HG03460 (cell line): ENCODE measurements around the gene NUTM2D.
"Not testable (repeated sequence)": the region's sequence is repeated elsewhere in the genome, so short reads cannot be mapped to it uniquely, and the experiment has no call there.

Experiments
- ATAC-seq: cut with Tn5 transposase; IDR thresholded peaks from one replicate; pipeline ENCODE4 v1.9.1; 2021; ENCODE audit not compliant: unreplicated experiment

Gene NUTM2D, protein sequence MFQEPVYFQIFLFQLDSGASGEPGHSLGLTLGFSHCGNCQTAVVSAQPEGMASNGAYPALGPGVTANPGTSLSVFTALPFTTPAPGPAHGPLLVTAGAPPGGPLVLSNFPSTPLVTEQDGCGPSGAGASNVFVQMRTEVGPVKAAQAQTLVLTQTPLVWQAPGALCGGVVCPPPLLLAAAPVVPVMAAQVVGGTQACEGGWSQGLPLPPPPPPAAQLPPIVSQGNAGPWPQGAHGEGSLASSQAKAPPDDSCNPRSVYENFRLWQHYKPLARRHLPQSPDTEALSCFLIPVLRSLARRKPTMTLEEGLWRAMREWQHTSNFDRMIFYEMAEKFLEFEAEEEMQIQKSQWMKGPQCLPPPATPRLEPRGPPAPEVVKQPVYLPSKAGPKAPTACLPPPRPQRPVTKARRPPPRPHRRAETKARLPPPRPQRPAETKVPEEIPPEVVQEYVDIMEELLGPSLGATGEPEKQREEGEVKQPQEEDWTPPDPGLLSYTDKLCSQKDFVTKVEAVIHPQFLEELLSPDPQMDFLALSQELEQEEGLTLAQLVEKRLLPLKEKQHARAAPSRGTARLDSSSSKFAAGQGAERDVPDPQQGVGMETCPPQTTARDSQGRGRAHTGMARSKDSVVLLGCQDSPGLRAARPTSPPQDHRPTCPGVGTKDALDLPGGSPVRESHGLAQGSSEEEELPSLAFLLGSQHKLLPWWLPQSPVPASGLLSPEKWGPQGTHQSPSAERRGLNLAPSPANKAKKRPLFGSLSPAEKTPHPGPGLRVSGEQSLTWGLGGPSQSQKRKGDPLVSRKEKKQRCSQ

DNA sequence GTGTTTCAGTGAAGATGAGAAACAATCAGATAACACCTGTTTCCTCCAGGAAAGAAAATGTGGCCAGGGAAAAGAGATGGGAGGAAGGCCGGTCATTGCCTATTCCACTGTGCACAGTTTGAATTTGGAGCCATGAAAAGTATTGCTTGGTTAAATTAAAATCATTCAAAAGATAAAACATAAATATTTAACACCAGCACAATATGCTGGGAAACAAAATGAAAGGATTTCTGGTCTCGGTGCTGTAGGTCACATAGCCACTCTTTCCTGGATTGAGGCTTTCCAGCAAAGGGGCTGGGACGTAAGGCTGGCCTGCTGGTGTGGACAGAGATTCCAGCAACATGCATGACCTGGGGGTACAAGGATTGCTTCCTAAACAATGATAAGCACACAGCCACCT, at the start of gene NUTM2D:
Gene NUTM2D (plus strand): TSS at position 301 of the 400 bp plus-strand sequence. CDS start 522 bp downstream, outside the sequence.
- not testable (repeated sequence) for ATAC-seq

DNA sequence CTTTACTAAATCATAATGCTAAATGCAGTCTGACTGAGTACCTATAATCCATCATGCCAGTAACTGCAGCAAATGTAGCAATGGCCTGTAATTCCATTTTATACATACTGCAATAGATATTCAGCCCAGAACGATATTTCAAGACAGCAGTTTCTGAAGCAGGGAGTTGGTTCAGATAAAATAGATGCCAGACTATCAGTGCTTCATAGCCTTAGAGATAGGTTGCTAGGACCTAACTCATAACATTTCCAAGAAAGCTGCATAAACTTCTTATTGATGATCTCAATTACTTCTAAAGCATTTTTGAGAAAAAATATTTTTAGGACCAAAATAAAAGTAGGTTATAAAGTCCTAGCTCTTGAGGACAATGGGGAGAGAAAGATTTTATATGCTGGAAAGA, 48.8 kb upstream of the NUTM2D start:
- not testable (repeated sequence) for ATAC-seq

DNA sequence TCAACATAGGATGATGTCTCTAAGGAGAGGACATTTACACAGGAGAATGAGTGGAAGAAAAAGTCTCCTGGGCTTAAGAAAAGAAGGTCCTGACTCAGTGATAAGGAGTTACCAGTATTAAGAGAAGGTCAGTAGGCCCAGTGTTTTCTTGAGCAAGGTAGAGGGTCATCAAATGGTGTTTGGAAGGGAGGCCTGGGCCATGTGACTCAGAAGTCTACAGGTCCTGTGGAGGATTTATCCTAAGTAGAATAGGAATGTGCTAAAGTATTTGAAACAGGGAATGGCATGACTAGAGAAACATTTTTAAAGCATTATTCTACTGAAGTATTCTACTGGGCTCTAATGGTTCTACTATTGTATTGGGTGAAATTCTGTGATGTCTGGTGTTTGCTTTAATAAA, 47.9 kb upstream of the NUTM2D start:
- ATAC-seq: not testable (repeated sequence)

DNA sequence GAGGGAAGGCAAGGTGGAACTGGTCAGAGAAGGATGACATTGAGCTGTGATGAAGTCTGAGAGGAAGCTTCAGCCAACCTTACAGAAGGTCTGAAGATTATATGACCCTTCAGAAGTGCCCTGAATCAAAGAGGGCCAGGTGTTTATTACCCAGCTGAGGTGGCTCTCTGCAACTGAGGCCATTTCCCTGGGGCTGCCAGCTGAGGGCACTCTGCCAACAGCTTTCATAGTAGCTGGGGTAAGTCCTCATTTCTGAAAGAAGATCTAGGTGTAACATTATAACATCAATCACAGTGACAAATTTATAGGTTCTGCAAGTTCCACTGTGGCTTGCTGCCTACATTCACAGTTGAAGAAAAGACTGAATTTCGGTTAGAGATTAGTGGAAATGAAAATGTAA, 46.0 kb upstream of the NUTM2D start:
- ATAC-seq: not testable (repeated sequence)

DNA sequence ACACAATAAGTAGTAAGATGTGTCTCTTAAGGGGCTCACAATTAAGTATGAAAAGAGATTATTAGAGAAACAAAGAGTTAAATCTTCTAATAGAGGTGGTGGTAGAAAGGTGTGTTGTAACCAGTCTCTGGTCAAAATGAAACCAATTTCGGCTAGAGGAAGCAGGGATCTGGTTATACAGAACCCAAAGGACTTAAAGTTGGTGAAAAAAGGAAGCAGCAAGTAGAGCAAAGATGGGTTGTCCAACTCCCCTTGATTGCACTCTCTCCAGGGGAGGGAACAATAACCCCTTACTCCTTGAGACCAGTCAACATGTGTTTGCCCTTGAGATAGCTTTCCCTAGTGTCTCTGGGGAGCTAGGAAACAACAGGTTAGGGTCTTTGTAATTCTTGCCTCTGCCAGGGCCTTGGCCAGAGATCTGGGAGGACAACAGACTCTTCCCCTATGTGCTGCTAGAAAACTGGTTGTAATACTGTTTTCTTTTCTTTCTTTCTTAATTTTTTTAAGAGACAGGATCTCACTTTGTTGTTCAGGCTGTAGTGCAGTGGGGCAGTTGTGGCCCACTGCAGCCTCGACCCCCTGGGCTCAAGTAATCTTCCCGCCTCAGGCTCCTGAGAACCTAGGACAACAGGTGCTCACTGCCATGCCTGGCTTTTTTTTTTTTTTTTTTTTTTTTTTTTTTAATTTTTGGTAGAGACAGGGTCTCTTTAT, 43.7 kb upstream of the NUTM2D start:
- not testable (repeated sequence) for ATAC-seq

DNA sequence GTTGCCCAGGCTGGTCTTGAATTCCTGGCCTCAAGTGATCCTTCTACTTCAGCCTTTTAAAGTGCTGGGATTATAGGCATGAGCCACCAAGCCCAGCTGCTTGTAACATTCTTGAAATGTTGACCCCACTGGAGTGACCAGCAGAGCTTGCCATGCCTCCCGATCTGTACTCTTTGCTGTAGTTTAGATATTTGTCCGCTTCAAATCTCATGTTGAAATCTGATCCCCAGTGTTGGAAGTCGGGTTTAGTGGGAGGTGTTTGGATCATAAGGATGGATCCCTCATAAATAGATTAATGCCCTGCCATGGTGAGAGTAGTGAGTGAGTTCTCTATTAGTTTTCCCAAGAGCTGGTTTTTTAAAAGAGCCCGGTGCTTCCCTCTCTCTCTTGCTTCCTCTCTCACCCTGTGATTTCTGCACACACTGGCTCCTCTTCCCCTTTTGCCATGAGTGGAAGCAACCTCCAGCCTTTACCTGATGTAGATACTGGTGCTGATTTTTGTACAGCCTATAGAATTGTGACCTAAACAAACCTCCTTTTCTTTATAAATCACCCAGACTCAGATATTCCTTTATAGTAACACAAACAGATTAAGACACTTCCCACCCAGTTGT, 43.1 kb upstream of the NUTM2D start:
- ATAC-seq: not testable (repeated sequence)

DNA sequence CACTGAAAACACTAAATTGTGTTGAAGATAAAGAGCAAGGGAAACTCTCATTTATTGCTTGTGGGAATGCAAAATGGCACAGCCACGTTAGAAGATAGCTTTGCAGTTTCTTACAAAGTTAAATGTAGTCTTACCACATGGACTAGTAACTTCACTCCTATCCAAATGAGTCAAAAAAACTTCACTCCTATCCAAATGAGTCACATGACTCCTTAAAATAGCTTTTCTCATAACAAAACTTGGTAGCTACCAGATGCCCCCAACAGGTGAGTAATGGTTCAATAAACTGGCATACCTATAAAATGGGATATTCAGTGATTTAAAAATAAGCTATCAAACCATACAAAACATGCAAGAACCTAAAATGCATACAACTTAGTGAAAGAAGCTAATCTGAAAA, 36.0 kb upstream of the NUTM2D start:
- not testable (repeated sequence) for ATAC-seq

DNA sequence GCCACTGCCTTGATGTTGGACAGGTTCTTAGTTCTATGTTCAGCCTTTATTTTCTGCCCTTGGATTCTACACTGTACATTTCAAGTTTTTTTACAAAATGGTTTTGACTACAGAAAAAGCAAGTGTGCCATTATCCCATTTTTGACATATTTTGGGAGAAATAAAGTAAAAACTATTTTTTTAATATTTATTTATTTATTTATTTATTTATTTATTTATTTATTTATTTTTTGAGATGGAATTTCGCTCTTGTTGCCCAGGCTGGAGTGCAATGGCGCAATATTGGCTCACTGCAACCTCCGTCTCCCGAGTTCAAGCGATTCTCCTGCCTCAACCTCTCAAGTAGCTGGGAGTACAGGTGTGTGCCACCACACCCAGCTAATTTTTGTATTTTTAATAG, 33.0 kb upstream of the NUTM2D start:
- ATAC-seq: not testable (repeated sequence)

DNA sequence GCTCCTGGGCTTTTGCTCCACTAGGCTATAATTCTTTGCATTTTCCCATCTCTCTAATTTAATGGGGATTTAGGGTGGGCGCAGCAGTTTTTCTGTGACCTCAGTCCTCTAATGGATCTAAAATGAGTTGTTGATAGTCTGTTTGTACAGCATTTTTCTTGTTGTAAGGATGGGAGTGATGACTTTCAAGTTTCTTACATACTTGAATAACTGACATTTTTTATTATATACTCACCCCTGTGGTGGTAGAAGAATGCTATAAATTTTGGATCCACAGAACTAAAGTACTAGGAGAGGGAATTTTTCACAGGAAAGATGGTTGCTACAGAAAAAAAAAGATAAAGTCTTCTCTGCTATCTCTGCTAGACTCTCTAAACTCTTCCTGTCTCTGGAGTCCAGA, 29.6 kb upstream of the NUTM2D start:
- not testable (repeated sequence) for ATAC-seq

DNA sequence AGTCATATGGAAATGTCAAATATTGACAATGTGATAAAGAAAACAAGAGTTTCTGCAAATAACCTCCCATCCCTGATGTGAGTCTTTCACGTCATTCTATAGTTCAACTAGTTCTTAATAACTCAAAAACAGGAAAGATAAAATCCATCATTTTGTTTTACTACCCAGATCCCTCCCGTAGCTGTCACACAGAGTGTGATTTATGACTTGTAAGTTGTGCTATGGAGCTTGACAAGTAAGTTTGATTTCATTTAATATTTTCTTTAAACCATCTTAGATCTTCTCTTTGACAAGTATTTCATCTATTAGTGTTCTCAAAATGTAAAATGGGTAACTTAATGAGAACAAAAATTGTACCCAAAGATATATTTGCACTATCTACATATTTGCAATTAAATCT, 28.4 kb upstream of the NUTM2D start:
- ATAC-seq: not testable (repeated sequence)

DNA sequence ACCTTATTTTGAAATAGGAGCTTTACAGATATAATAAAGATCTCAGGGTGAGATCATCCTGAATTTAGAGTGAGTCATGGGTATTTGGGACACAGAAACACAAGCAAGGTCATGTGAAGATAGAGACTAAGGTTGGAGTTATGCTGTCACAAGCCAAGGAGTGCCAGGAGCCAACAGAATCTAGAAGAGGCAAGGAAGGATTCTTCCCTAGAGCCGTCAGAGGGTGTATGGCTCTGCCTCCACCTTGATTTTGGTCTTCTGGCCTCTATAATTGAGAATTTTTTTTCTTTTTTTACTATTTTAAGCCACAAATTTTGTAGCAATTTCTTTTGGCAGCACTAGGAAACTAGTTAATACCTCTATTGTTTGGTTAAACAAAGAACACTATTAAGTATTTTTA, 24.9 kb upstream of the NUTM2D start:
- not testable (repeated sequence) for ATAC-seq

DNA sequence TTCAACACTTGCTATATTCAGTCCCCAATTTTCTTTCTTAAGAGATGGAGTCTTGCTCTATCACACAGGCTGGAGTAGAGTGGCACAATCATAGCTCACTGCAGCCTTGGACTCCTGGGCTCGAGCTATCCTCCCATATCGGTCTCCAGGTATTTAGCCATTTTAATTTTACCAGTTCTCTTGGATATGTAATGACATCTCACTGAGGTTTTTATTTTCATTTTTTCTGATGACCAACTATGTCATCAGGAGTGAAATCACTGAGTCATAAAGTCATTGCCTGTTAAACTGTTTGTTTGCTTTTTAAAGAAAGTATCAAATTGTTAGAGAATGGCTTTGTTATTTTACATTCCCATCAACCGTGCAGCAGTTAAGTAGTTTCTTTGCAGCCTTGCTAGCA, 17.1 kb upstream of the NUTM2D start:
- ATAC-seq: not testable (repeated sequence)

DNA sequence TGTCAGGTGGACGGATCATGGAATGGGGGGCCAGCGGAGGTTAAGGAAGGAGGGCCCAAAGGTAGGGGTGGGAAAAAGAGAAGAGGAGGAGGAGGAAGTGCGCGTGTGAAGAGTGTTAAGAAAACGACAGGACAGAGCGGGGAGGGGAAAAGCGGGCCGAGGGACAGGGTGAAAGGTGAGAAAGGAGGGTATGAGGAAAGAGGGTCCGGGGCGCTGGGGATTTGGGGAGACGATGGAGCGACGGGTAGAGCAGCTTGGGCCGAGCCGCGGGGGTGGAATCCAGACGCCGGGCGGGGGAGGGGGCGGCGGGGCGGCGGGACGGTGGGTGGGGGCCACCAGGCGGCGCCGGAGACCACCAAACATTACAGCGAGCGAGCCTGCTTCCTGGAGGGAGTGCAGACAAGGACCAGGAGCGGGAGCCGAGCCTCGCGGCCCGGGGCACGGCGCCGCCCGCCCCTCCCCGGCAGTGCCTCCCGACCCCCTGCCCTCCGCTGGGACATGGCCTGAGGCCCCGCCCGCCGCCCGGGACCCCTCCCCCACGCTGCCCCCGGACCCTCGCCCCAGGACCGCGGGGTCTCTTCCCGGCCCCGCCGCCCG, 15.9 kb upstream of the NUTM2D start:
- peak; percentile 17 for ATAC-seq

DNA sequence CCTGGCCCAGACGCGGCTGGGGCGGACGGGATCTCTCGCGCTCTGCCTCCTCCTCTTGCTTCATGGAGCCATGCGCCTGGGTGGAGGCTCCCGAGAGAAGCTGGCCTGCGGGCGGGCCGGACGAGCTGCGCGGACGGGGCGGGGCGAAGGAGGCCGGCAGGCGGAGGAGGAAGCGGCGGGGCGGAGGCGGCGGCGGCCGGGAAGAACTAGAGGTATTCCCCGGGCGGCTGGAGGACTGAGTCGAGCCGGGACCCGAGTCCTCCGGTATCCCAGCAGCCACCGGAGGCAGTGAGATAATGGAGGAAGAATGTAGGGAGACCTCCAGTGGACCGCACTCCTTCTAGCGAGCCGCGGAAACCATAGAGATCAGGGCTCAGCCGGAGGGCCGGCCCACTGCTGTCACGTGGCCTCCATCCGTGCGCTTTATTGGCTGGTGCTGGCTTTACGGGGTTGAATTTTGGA, 15.3 kb upstream of the NUTM2D start:
- ATAC-seq: peak; percentile 85

DNA sequence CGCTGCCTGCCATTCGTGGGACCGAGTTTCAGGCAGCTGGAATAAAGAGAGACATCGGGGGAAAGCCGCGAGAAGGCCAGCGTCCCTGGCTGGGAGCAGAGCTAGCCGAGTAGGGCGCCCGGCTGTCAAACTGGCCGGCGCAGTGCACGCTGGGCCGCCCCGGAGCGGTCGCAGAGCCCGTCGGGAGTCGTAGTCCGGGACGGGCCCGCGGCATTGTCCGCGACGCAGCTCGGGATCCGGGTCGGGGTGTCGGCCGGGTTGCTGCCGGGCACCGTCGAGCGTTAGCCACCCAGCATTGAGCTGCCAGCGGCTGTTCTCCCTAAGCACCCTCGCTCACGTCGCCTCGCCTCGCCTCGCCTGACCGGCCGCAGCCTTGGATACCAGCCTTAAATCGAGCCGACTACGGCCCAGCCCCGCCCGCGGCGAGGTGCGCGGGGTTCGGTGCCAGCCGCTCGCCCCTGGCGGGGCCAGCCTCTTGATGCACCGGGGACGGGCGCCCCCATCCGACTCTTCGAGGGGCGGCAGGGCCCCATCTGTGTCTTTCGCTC, 14.8 kb upstream of the NUTM2D start:
- peak; percentile 75 for ATAC-seq

DNA sequence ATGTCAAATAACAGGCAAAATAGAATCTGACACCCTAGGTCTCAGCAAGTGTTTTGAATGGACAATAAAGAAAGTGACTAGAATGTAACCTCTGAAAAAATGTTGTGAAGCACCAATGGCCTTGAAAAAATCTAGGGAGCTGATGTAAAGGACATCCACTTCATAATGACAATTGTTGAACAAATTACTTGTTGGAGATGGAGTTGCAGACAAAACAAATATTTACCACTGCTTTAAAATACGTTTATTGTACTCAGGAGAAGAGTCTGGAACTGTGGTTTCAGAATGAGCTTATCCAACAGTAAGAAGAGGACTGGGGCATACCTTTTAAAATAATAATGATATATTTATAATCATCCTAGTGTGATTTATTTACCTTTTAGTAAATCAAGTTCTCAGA, 11.8 kb upstream of the NUTM2D start:
- ATAC-seq: not testable (repeated sequence)

DNA sequence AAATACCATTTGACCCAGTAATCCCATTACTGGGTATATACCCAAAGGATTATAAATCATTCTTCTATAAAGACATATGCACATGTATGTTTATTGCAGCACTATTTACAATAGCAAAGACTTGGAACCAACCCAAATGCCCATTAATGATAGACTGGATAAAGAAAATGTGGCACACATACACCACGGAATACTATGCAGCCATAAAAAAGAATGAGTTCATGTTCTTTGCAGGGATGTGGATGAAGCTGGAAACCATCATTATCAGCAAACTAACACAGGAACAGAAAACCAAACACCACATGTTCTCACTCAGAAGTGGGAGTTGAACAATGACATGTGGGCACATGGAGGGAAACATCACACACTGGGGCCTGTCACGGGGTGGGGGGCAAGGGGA, 7.4 kb upstream of the NUTM2D start:
- not testable (repeated sequence) for ATAC-seq

DNA sequence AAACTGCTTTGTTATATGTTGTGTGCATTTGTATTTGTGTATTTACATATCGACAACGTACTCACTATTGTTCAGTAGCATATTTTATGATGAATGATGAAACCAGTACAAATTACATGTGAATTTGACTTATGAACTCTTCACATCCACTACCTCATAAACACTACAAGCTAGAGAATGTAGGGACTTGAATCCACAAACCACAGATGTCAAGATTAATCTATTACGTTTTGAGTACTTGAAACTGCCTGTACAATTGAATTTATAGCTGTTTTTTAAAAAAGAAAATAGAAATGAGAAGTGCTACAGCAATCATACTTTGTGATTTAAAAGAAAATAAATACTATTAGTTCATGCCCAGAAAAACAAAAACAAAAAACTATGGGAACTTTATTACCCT, 4.7 kb upstream of the NUTM2D start:
- ATAC-seq: not testable (repeated sequence)

DNA sequence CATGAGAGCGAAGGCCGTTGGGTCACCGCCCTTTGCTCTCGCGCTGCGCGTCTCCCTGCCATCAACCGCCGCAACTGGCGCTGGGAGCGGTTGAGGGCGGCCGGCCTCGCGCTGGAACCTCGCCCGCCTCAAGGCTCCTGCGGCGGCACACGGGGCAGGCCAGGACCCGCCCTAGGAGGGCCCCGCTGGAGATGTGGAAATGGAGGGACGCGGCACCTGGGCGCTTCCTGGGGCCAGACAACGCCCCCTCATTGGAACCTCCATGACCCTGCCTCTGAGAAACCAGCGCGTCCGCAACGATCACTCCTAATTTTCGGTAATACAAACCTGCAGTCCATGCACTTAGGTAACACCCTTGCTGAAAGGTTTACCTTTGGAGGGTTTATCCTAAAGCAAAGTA, 2.4 kb upstream of the NUTM2D start:
- ATAC-seq: not testable (repeated sequence)

DNA sequence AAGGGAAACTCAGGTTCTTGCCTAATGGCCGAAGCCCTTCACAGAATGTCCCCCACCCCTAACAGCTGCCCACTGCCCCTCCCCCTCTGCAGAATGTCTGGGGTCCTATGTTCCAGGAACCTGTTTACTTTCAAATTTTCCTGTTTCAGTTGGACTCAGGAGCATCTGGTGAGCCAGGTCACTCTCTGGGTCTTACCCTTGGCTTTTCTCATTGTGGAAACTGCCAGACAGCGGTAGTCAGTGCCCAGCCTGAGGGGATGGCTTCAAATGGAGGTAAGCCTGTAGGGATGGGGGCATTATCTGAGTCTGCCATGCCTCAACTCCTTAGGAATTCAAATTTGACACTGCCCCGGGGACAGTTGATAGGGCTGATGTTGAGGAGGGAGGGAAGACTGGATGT, 615 bp downstream of the NUTM2D start:
- ATAC-seq: not testable (repeated sequence)
